ENCODE data around the gene EPS8L2. TPM values are rescaled to one million over a fixed set of nuclear protein-coding genes. Genes with fewer than 3 reads are reported as not detected.
A peak's percentile ranks its signal among the peaks of the same experiment; 100 is the strongest.
"Not testable (repeated sequence)": the region's sequence is repeated elsewhere in the genome, so short reads cannot be mapped to it uniquely, and the experiment has no call there.

EPS8L2 gene
- total RNA-seq, 2 experiments from 2014 or later: 12.4 to 12.6 TPM

GRCh38 chr11:729492-730074, 23.6 kb downstream of the EPS8L2 start:
- ChIA-PET POLR2A (no interaction called here), CTCF (interaction anchor here (1.2 kb wide), 1 partner anchor 39 kb away, joined by 3 read pairs; no protein-coding TSS in a partner anchor)
- no peak for DNase-seq
- H3K27ac Mint-ChIP-seq: no peak overlapping the region
- H3K27me3 Mint-ChIP-seq: no peaks in the 10 kb centered on the region
- peaks cover 13% of the 10 kb centered on the region for H3K4me1 Mint-ChIP-seq (ENCODE audit: low read depth)
- intact Hi-C loops (cut with micrococcal nuclease): no loop called here
- no peaks in the 10 kb centered on the region for H3K36me3 Mint-ChIP-seq
- no peaks in the 10 kb centered on the region for H3K9me3 Mint-ChIP-seq
- no peak overlapping the region for H3K4me3 Mint-ChIP-seq

GRCh38 chr11:733072-733471, 27.0 kb downstream of the EPS8L2 start:
- POLR2A ChIA-PET: no interaction called here
- CTCF ChIA-PET: interaction anchor here (1.1 kb wide), 1 partner anchor 37 kb away, joined by 7 read pairs; no protein-coding TSS in a partner anchor

GRCh38 chr11:734541-734940, 28.5 kb downstream of the EPS8L2 start:
- POLR2A ChIA-PET; H3K27me3 Mint-ChIP-seq; H3K4me3 Mint-ChIP-seq; H3K27ac Mint-ChIP-seq; intact Hi-C loops (cut with micrococcal nuclease); CTCF ChIA-PET; H3K9me3 Mint-ChIP-seq; H3K36me3 Mint-ChIP-seq; DNase-seq: not testable (repeated sequence)
- H3K4me1 Mint-ChIP-seq (ENCODE audit: low read depth): peaks cover 16% of the 10 kb centered on the region

More at GRCh38 chr11:733072-733471, 27.0 kb downstream of the EPS8L2 start:
- Mint-ChIP-seq H3K27ac (no peak overlapping the region), H3K4me1 (ENCODE audit: low read depth) (peaks cover 15% of the 10 kb centered on the region), H3K36me3 (no peaks in the 10 kb centered on the region), H3K4me3 (no peak overlapping the region), H3K27me3 (no peaks in the 10 kb centered on the region), H3K9me3 (peaks cover 2% of the 10 kb centered on the region)
- intact Hi-C loops (cut with micrococcal nuclease): no loop called here
- no peak for DNase-seq

- H3K36me3 Mint-ChIP-seq: no peaks in the 10 kb centered on the region
- H3K9me3 Mint-ChIP-seq: peaks cover 2% of the 10 kb centered on the region
- POLR2A ChIA-PET: no interaction called here
- CTCF ChIA-PET: no interaction called here
- intact Hi-C loops (cut with micrococcal nuclease): no loop called here
- H3K27ac Mint-ChIP-seq: no peak overlapping the region
- peaks cover 16% of the 10 kb centered on the region for H3K4me1 Mint-ChIP-seq (ENCODE audit: low read depth)
- H3K27me3 Mint-ChIP-seq: no peaks in the 10 kb centered on the region
- H3K4me3 Mint-ChIP-seq: peak overlapping the region; percentile 21
- no peak for DNase-seq
These were observed 31.3 kb downstream of the EPS8L2 start for GRCh38 chr11:737366-737765.

- DNase-seq; H3K9me3 Mint-ChIP-seq; intact Hi-C loops (cut with micrococcal nuclease); H3K27ac Mint-ChIP-seq; CTCF ChIA-PET; H3K27me3 Mint-ChIP-seq; POLR2A ChIA-PET; H3K36me3 Mint-ChIP-seq; H3K4me3 Mint-ChIP-seq: not testable (repeated sequence)
- H3K4me1 Mint-ChIP-seq (ENCODE audit: low read depth): peaks cover 16% of the 10 kb centered on the region
These were observed 31.9 kb downstream of the EPS8L2 start for GRCh38 chr11:737899-738298.

- intact Hi-C loops (cut with micrococcal nuclease): no loop called here
- Mint-ChIP-seq H3K4me1 (ENCODE audit: low read depth) (peaks cover 13% of the 10 kb centered on the region), H3K27me3 (no peaks in the 10 kb centered on the region), H3K27ac (no peak overlapping the region), H3K9me3 (no peaks in the 10 kb centered on the region), H3K4me3 (no peak overlapping the region), H3K36me3 (no peaks in the 10 kb centered on the region)
- ChIA-PET POLR2A (no interaction called here), CTCF (no interaction called here)
- DNase-seq: no peak
These were observed 36.1 kb downstream of the EPS8L2 start for GRCh38 chr11:742156-742546.

GRCh38 chr11:742571-743201, 36.7 kb downstream of the EPS8L2 start:
- H3K9me3 Mint-ChIP-seq: no peaks in the 10 kb centered on the region
- peaks cover 8% of the 10 kb centered on the region for H3K4me1 Mint-ChIP-seq (ENCODE audit: low read depth)
- no peaks in the 10 kb centered on the region for H3K36me3 Mint-ChIP-seq
- CTCF ChIA-PET: no interaction called here
- no peaks in the 10 kb centered on the region for H3K27me3 Mint-ChIP-seq
- POLR2A ChIA-PET: no interaction called here
- H3K4me3 Mint-ChIP-seq: no peak overlapping the region
- DNase-seq: no peak
- H3K27ac Mint-ChIP-seq: no peak overlapping the region
- intact Hi-C loops (cut with micrococcal nuclease): no loop called here

- H3K4me3 Mint-ChIP-seq: no peak overlapping the region
- H3K36me3 Mint-ChIP-seq: peaks cover 2% of the 10 kb centered on the region
- ChIA-PET CTCF (interaction anchor here (2.1 to 3.6 kb wide), 2 partner anchors 17 to 19 kb away, joined by 5 to 16 read pairs; no protein-coding TSS in a partner anchor), POLR2A (no interaction called here)
- H3K27ac Mint-ChIP-seq: no peak overlapping the region
- peaks cover 14% of the 10 kb centered on the region for H3K4me1 Mint-ChIP-seq (ENCODE audit: low read depth)
- no peaks in the 10 kb centered on the region for H3K27me3 Mint-ChIP-seq
- no peaks in the 10 kb centered on the region for H3K9me3 Mint-ChIP-seq
- intact Hi-C loops (cut with micrococcal nuclease): no loop called here
- DNase-seq: no peak
These were observed 39.4 kb downstream of the EPS8L2 start for GRCh38 chr11:745428-745827.

- H3K27ac Mint-ChIP-seq: no peak overlapping the region
- ChIA-PET CTCF (interaction anchor here (1.0 to 3.6 kb wide), 3 partner anchors 20 to 185 kb away, joined by 3 to 16 read pairs (median 3); no protein-coding TSS in a partner anchor), POLR2A (interaction anchor here (0.5 to 2.9 kb wide), 6 partner anchors 8 to 219 kb away, joined by 3 to 13 read pairs (median 6); no protein-coding TSS in a partner anchor)
- DNase-seq: peak; percentile 54
- H3K4me1 Mint-ChIP-seq (ENCODE audit: low read depth): peaks cover 14% of the 10 kb centered on the region
- peak overlapping the region; percentile 81 for H3K4me3 Mint-ChIP-seq
- H3K9me3 Mint-ChIP-seq: no peaks in the 10 kb centered on the region
- peaks cover 2% of the 10 kb centered on the region for H3K36me3 Mint-ChIP-seq
- intact Hi-C loops (cut with micrococcal nuclease): loop anchor here (1.0 to 2.0 kb wide), 3 partner anchors 20 to 51 kb away; partner anchors contain the start of genes DEAF1 and TMEM80
- no peaks in the 10 kb centered on the region for H3K27me3 Mint-ChIP-seq
These were observed 40.5 kb downstream of the EPS8L2 start for GRCh38 chr11:746289-747157.

- no peaks in the 10 kb centered on the region for H3K9me3 Mint-ChIP-seq
- H3K27me3 Mint-ChIP-seq: no peaks in the 10 kb centered on the region
- H3K36me3 Mint-ChIP-seq: peaks cover 3% of the 10 kb centered on the region
- peak within 1 kb of the TSS; percentile 54 for H3K27ac Mint-ChIP-seq
- intact Hi-C loops (cut with micrococcal nuclease): loop anchor here (1.0 to 2.0 kb wide), 3 partner anchors 21 to 52 kb away; partner anchors contain the start of genes DEAF1 and TMEM80
- peaks cover 17% of the 10 kb centered on the region for H3K4me1 Mint-ChIP-seq (ENCODE audit: low read depth)
- POLR2A ChIA-PET: interaction anchor here (0.5 to 2.9 kb wide), 9 partner anchors 9 to 220 kb away, joined by 3 to 13 read pairs (median 4); no protein-coding TSS in a partner anchor
- peak; percentile 92 for DNase-seq
- CTCF ChIA-PET: interaction anchor here (0.8 to 3.6 kb wide), 5 partner anchors 12 to 193 kb away, joined by 3 to 16 read pairs (median 5); no protein-coding TSS in a partner anchor
- H3K4me3 Mint-ChIP-seq: peak within 1 kb of the TSS; percentile 81
These were observed 41.4 kb downstream of the EPS8L2 start, which contains the start of gene TALDO1 for GRCh38 chr11:747158-748006. Gene TALDO1 (plus strand): TSS chr11:747464. CDS start chr11:747482, 18 bp downstream.

- intact Hi-C loops (cut with micrococcal nuclease): no loop called here
- Mint-ChIP-seq H3K4me1 (ENCODE audit: low read depth) (peaks cover 17% of the 10 kb centered on the region), H3K27ac (peak overlapping the region; percentile 54), H3K4me3 (peak overlapping the region; percentile 81), H3K36me3 (peaks cover 8% of the 10 kb centered on the region), H3K27me3 (no peaks in the 10 kb centered on the region), H3K9me3 (no peaks in the 10 kb centered on the region)
- POLR2A ChIA-PET: interaction anchor here (0.6 to 2.9 kb wide), 8 partner anchors 9 to 55 kb away, joined by 3 to 13 read pairs (median 3); partner anchors contain the start of gene CEND1
- no peak for DNase-seq
- CTCF ChIA-PET: interaction anchor here (1.4 to 3.6 kb wide), 3 partner anchors 14 to 193 kb away, joined by 5 to 16 read pairs (median 7); no protein-coding TSS in a partner anchor
These were observed 42.0 kb downstream of the EPS8L2 start for GRCh38 chr11:748007-748359.
